ENCODE measurements around the gene TMEM150B.
A peak's percentile ranks its signal among the peaks of the same experiment; 100 is the strongest.

The TMEM150B gene

GRCh38 chr19:55325172-55325571 lies at the start of gene TMEM150B:
TSS of gene TMEM150B (minus strand) at chr19:55325341. CDS start at chr19:55321036, 4,305 bp downstream.
- DNase-seq (ENCODE audit: low read depth in 2 of 2), result no peak
- H3K4me3 ChIP-seq (replicated peaks in 1 of 2; ENCODE audit: low read depth in 2 of 2, low read length in 2 of 2), result no peak within 1 kb of the TSS
- no peak for TF ChIP-seq CTCF (IDR thresholded peaks at IDR 0.05; ENCODE audit: low read depth, low read length)

- TF ChIP-seq CTCF (IDR thresholded peaks at IDR 0.05; ENCODE audit: low read depth, low read length), result no peak
- peak in 1 of 2 donors; percentile 64 for DNase-seq (ENCODE audit: low read depth in 2 of 2)
- H3K4me3 ChIP-seq (replicated peaks in 1 of 2; ENCODE audit: low read depth in 2 of 2, low read length in 2 of 2), result no peak overlapping the region
Measured at GRCh38 chr19:55373993-55374757, 49.0 kb upstream of the TMEM150B start.

- no peak overlapping the region for H3K4me3 ChIP-seq (replicated peaks in 1 of 2; ENCODE audit: low read depth in 2 of 2, low read length in 2 of 2)
- DNase-seq (ENCODE audit: low read depth in 2 of 2), result no peak
- no peak for TF ChIP-seq CTCF (IDR thresholded peaks at IDR 0.05; ENCODE audit: low read depth, low read length)
Measured at GRCh38 chr19:55373306-55373992, 48.3 kb upstream of the TMEM150B start.

GRCh38 chr19:55372316-55373081 lies 47.4 kb upstream of the TMEM150B start:
- H3K4me3 ChIP-seq (replicated peaks in 1 of 2; ENCODE audit: low read depth in 2 of 2, low read length in 2 of 2), result no peak overlapping the region
- no peak for TF ChIP-seq CTCF (IDR thresholded peaks at IDR 0.05; ENCODE audit: low read depth, low read length)
- peak in 1 of 2 donors; percentile 51 for DNase-seq (ENCODE audit: low read depth in 2 of 2)

GRCh38 chr19:55370305-55370988 lies 45.3 kb upstream of the TMEM150B start, which contains the start of gene IL11:
TSS of gene IL11 (minus strand) at chr19:55370463. CDS start at chr19:55370310, 153 bp downstream.
- peak in 1 of 2 donors; percentile 42 for DNase-seq (ENCODE audit: low read depth in 2 of 2)
- peak within 1 kb of the TSS; percentile 56 to 59 for H3K4me3 ChIP-seq (replicated peaks in 1 of 2; ENCODE audit: low read depth in 2 of 2, low read length in 2 of 2)
- TF ChIP-seq CTCF (IDR thresholded peaks at IDR 0.05; ENCODE audit: low read depth, low read length), result no peak

- no peak for TF ChIP-seq CTCF (IDR thresholded peaks at IDR 0.05; ENCODE audit: low read depth, low read length)
- peak overlapping the region; percentile 56 to 59 for H3K4me3 ChIP-seq (replicated peaks in 1 of 2; ENCODE audit: low read depth in 2 of 2, low read length in 2 of 2)
- peak; percentile 48 to 68 for DNase-seq (ENCODE audit: low read depth in 2 of 2)
Measured at GRCh38 chr19:55369653-55370304, 44.6 kb upstream of the TMEM150B start.
